CD4-positive, alpha-beta memory T cell (primary cell): ENCODE data around the gene MMP7. TPM values are rescaled to one million over a fixed set of nuclear protein-coding genes. Genes with fewer than 3 reads are reported as not detected.
A peak's percentile ranks its signal among the peaks of the same experiment; 100 is the strongest.

Source experiments
- CTCF ChIA-PET: fragments of 350-600 bp; sonication (Branson Sonifier 250); formaldehyde crosslinking; loops from one replicate; lab custom pipeline; 2021; ENCODE audit warnings: inconsistent platforms; ENCODE audit not compliant: partially characterized antibody; lab: Charles Lee
- POLR2A ChIA-PET: fragments of 350-600 bp; sonication (Branson Sonifier 250); formaldehyde crosslinking; loops from one replicate; lab custom pipeline; 2021; ENCODE audit not compliant: partially characterized antibody; lab: Charles Lee
- DNase-seq, 5 donors: peaks; one replicate each; pipeline versions ENCODE4 v3.0.0 to v3.0.0-alpha.2; 2020 to 2022; ENCODE audit warnings: mixed read lengths in 1 of 5
- H3K27ac ChIP-seq: one replicate; pipeline ENCODE4 v1.7.0; 2013; ENCODE audit warnings: low read depth, low read length
- H3K27me3 ChIP-seq: 2 replicates; pipeline ENCODE4 v1.7.0; 2013; ENCODE audit warnings: mild to moderate bottlenecking, low read length, moderate library complexity; ENCODE audit not compliant: insufficient read depth
- H3K36me3 ChIP-seq: 2 replicates; pipeline ENCODE4 v1.7.0; 2013; ENCODE audit warnings: mild to moderate bottlenecking, low read length, moderate library complexity; ENCODE audit not compliant: insufficient read depth
- H3K4me1 ChIP-seq: 2 replicates; pipeline ENCODE4 v1.7.0; 2013; ENCODE audit warnings: mild to moderate bottlenecking, low read length, moderate library complexity; ENCODE audit not compliant: insufficient read depth
- H3K4me3 ChIP-seq, 2 donors: one replicate each; pipeline ENCODE4 v1.7.0; 2013; ENCODE audit warnings: low read length in 2 of 2, mild to moderate bottlenecking in 1 of 2
- H3K9me3 ChIP-seq, 2 donors: one replicate each; pipeline ENCODE4 v1.7.0; 2013; ENCODE audit warnings: low read length in 2 of 2, control low read depth in 1 of 2; ENCODE audit not compliant: control insufficient read depth in 1 of 2
- H3K27ac Mint-ChIP-seq, 7 donors: one replicate each; pipeline ENCODE4 v1.8.0; 2020 to 2021; ENCODE audit warnings: mixed read lengths in 7 of 7, mild to moderate bottlenecking in 6 of 7, inconsistent platforms in 3 of 7, moderate library complexity in 3 of 7
- H3K27me3 Mint-ChIP-seq, 2 donors: one replicate each; pipeline ENCODE4 v1.8.0; 2020 to 2021; ENCODE audit warnings: mixed read lengths in 2 of 2
- H3K36me3 Mint-ChIP-seq, 2 donors: one replicate each; pipeline ENCODE4 v1.8.0; 2020 to 2021; ENCODE audit warnings: mixed read lengths in 2 of 2, inconsistent platforms in 1 of 2, mild to moderate bottlenecking in 1 of 2
- H3K4me1 Mint-ChIP-seq, 4 donors: one replicate each; pipeline ENCODE4 v1.8.0; 2020 to 2021; ENCODE audit warnings: mixed read lengths in 4 of 4, mild to moderate bottlenecking in 1 of 4
- H3K4me3 Mint-ChIP-seq, 8 donors: one replicate each; pipeline ENCODE4 v1.8.0; 2020 to 2021; ENCODE audit warnings: mixed read lengths in 8 of 8, mild to moderate bottlenecking in 7 of 8, moderate library complexity in 6 of 8, inconsistent platforms in 3 of 8
- H3K9me3 Mint-ChIP-seq, 8 donors: one replicate each; pipeline ENCODE4 v1.8.0; 2020 to 2021; ENCODE audit warnings: mixed read lengths in 8 of 8, mild to moderate bottlenecking in 5 of 8, inconsistent platforms in 3 of 8, moderate library complexity in 1 of 8
- intact Hi-C: fragments of 100-400 bp; cut with micrococcal nuclease; formaldehyde crosslinking; loops from one replicate; pipeline ENCODE4 v1.15.1; 2023
- polyA plus RNA-seq, 2 donors: library from polyadenylated mRNA; unstranded; fragments of 300-500 nt; fragmentation: Illumina TruSeq; gene quantifications; one replicate each; pipeline ENCODE4 v1.2.3, GENCODE V29; 2021
- total RNA-seq, 2 experiments: library from RNA; stranded (reverse); gene quantifications; one replicate each; pipeline ENCODE4 v1.2.3, GENCODE V29; 2021

The MMP7 gene
- total and polyA plus RNA-seq, 4 experiments from 2014 or later: not detected

DNA sequence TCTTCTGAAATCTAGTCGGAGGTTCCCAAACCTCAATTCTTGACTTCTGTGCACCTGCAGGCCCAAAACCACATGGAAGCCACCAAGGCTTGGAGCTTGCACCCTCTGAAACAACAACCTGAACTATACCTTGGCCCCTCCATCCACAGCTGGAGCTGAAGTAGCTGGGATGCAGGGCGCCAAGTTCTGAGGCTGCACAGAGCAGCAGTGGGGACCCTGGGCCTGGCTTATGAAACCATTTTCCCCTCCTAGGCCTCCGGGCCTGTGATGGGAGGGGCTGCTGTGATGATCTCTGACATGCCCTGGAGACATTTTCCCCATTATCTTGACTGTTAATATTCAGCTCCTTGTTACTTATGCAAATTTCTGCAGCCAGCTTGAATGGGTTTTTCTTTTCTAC lies 38.3 kb upstream of the MMP7 start:
- Histone ChIP-seq H3K36me3 (no peaks in the 10 kb centered on the region), H3K27ac (no peak overlapping the region), H3K4me3 (no peak overlapping the region), H3K9me3 (no peaks in the 10 kb centered on the region), H3K4me1 (no peaks in the 10 kb centered on the region), H3K27me3 (no peaks in the 10 kb centered on the region)
- no peak for DNase-seq
- intact Hi-C loops: no loop called here
- peaks cover 0 to 7% of the 10 kb centered on the region in 2 donors for H3K27me3 Mint-ChIP-seq
- H3K9me3 Mint-ChIP-seq: peaks cover 6 to 24% (median 17%) of the 10 kb centered on the region in 8 donors
- H3K27ac Mint-ChIP-seq: no peak overlapping the region
- CTCF ChIA-PET: no interaction called here
- no peak overlapping the region for H3K4me3 Mint-ChIP-seq
- H3K4me1 Mint-ChIP-seq: peaks cover 0 to 3% (median 1%) of the 10 kb centered on the region in 4 donors
- POLR2A ChIA-PET: no interaction called here
- peaks cover 4 to 7% of the 10 kb centered on the region in 2 donors for H3K36me3 Mint-ChIP-seq

DNA sequence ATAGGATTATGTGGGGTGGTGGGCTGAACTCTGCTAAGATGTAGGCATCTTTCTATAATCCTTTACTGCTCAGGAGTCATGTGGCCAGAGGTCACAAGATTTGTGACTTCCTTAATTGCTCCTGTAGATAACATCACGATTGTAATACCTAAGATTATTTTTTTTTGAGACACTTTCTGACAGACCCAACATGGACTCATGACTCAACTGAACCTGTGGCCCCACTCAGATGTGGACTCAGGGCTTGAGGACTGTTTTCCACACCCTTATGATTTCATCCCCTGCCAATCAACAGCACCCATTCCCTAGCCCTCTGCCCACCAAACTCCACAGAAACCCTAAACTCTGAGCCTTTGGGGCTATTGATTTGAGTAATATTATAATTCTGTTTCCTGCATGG lies 35.6 kb upstream of the MMP7 start:
- POLR2A ChIA-PET: no interaction called here
- H3K36me3 ChIP-seq: no peaks in the 10 kb centered on the region

GRCh38 chr11:102564110-102564509 lies 33.6 kb upstream of the MMP7 start:
- Histone ChIP-seq H3K4me3 (no peak overlapping the region), H3K36me3 (no peaks in the 10 kb centered on the region), H3K27ac (no peak overlapping the region), H3K4me1 (peaks cover 34% of the 10 kb centered on the region), H3K9me3 (no peaks in the 10 kb centered on the region), H3K27me3 (no peaks in the 10 kb centered on the region)
- H3K4me3 Mint-ChIP-seq: no peak overlapping the region
- intact Hi-C loops: no loop called here
- no peaks in the 10 kb centered on the region for H3K27me3 Mint-ChIP-seq
- H3K9me3 Mint-ChIP-seq: peaks cover 3 to 21% (median 12%) of the 10 kb centered on the region in 8 donors
- peaks cover 4 to 7% of the 10 kb centered on the region in 2 donors for H3K36me3 Mint-ChIP-seq
- DNase-seq: no peak
- CTCF ChIA-PET: no interaction called here
- H3K27ac Mint-ChIP-seq: no peak overlapping the region
- POLR2A ChIA-PET: interaction anchor here (0.8 kb wide), 1 partner anchor 8 kb away, joined by 4 read pairs; no protein-coding TSS in a partner anchor
- H3K4me1 Mint-ChIP-seq: peaks cover 28 to 46% (median 38%) of the 10 kb centered on the region in 4 donors

More for the DNA sequence above, 35.6 kb upstream of the MMP7 start:
- Histone ChIP-seq H3K27me3 (no peaks in the 10 kb centered on the region), H3K27ac (no peak overlapping the region), H3K4me3 (no peak overlapping the region), H3K4me1 (peaks cover 14% of the 10 kb centered on the region), H3K9me3 (no peaks in the 10 kb centered on the region)
- Mint-ChIP-seq H3K27ac (no peak overlapping the region), H3K9me3 (peaks cover 4 to 24% (median 17%) of the 10 kb centered on the region in 8 donors), H3K36me3 (peaks cover 4 to 7% of the 10 kb centered on the region in 2 donors), H3K4me1 (peaks cover 14 to 27% (median 19%) of the 10 kb centered on the region in 4 donors), H3K27me3 (peaks cover 0 to 5% of the 10 kb centered on the region in 2 donors), H3K4me3 (no peak overlapping the region)
- CTCF ChIA-PET: no interaction called here
- no peak for DNase-seq
- intact Hi-C loops: no loop called here

DNA sequence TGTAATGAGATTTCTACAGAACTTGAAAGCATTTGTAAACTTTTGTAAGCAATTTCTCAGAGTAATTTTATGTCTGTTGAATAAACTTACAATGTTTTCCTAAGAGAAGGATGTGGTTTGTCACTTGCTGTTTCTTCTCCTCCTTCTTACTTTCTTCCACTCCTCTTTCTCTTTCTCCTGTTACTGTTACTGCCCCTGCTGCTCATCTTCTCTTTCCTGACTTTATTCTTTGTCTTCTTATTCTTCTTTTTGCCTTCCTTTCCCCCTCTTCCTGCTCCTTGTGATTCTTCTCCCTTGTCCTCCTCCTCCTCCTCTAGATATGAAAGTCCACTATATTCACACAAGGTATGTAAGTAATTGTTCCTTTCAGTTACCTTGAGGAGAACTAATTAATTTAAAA lies 31.1 kb upstream of the MMP7 start:
- Histone ChIP-seq H3K4me1 (peaks cover 34% of the 10 kb centered on the region), H3K27ac (no peak overlapping the region), H3K36me3 (no peaks in the 10 kb centered on the region), H3K27me3 (no peaks in the 10 kb centered on the region), H3K4me3 (no peak overlapping the region), H3K9me3 (no peaks in the 10 kb centered on the region)
- peak overlapping the region in 6 of 7 donors; percentile 16 to 79 (median 28) for H3K27ac Mint-ChIP-seq
- peaks cover 0 to 2% of the 10 kb centered on the region in 2 donors for H3K36me3 Mint-ChIP-seq
- no peaks in the 10 kb centered on the region for H3K27me3 Mint-ChIP-seq
- peaks cover 29 to 48% (median 39%) of the 10 kb centered on the region in 4 donors for H3K4me1 Mint-ChIP-seq
- H3K9me3 Mint-ChIP-seq: peaks cover 0 to 8% (median 7%) of the 10 kb centered on the region in 8 donors
- no peak for DNase-seq
- ChIA-PET CTCF (interaction anchor here (0.9 kb wide), 1 partner anchor 51 kb away, joined by 3 read pairs; no protein-coding TSS in a partner anchor), POLR2A (interaction anchor here (1.4 kb wide), 1 partner anchor 15 kb away, joined by 4 read pairs; no protein-coding TSS in a partner anchor)
- H3K4me3 Mint-ChIP-seq: peak overlapping the region in 7 of 8 donors; percentile 1 to 87 (median 66)
- intact Hi-C loops: no loop called here

GRCh38 chr11:102560555-102561011 lies 30.0 kb upstream of the MMP7 start:
- POLR2A ChIA-PET: interaction anchor here (1.2 to 1.6 kb wide), 2 partner anchors 94 to 107 kb away, joined by 3 to 5 read pairs; partner anchors contain the start of gene TMEM123
- intact Hi-C loops: no loop called here
- no peaks in the 10 kb centered on the region for H3K36me3 Mint-ChIP-seq

GRCh38 chr11:102559839-102560238 lies 29.3 kb upstream of the MMP7 start:
- POLR2A ChIA-PET: interaction anchor here (1.0 to 1.6 kb wide), 4 partner anchors 11 to 107 kb away, joined by 3 to 5 read pairs (median 4); partner anchors contain the start of gene TMEM123
- CTCF ChIA-PET: interaction anchor here (0.7 to 1.4 kb wide), 3 partner anchors 46 to 191 kb away, joined by 3 to 7 read pairs (median 3); no protein-coding TSS in a partner anchor
- peak in 3 of 5 donors; percentile 13 to 41 (median 24) for DNase-seq

More at GRCh38 chr11:102560555-102561011, 30.0 kb upstream of the MMP7 start:
- CTCF ChIA-PET: interaction anchor here (0.7 to 1.4 kb wide), 2 partner anchors 53 to 192 kb away, joined by 3 to 7 read pairs; no protein-coding TSS in a partner anchor
- Mint-ChIP-seq H3K27ac (peak overlapping the region; percentile 72 to 97 (median 86)), H3K9me3 (no peaks in the 10 kb centered on the region), H3K27me3 (no peaks in the 10 kb centered on the region), H3K4me3 (peak overlapping the region; percentile 73 to 87 (median 80)), H3K4me1 (peaks cover 29 to 48% (median 39%) of the 10 kb centered on the region in 4 donors)
- Histone ChIP-seq H3K4me3 (no peak overlapping the region), H3K9me3 (no peaks in the 10 kb centered on the region), H3K4me1 (peaks cover 34% of the 10 kb centered on the region), H3K27me3 (no peaks in the 10 kb centered on the region), H3K36me3 (no peaks in the 10 kb centered on the region), H3K27ac (peak overlapping the region; percentile 11)
- DNase-seq: peak in 4 of 5 donors; percentile 21 to 34 (median 28)

GRCh38 chr11:102555091-102555490 lies 24.5 kb upstream of the MMP7 start:
- intact Hi-C loops: no loop called here
- CTCF ChIA-PET: interaction anchor here (0.6 to 2.1 kb wide), 4 partner anchors 11 to 309 kb away, joined by 3 to 10 read pairs (median 4); no protein-coding TSS in a partner anchor
- no peak overlapping the region for H3K4me3 Mint-ChIP-seq
- H3K4me1 Mint-ChIP-seq: peaks cover 9 to 12% (median 11%) of the 10 kb centered on the region in 4 donors
- no peaks in the 10 kb centered on the region for H3K9me3 ChIP-seq
- H3K36me3 Mint-ChIP-seq: no peaks in the 10 kb centered on the region
- no peaks in the 10 kb centered on the region for H3K36me3 ChIP-seq
- peaks cover 10% of the 10 kb centered on the region for H3K4me1 ChIP-seq
- no peak overlapping the region for H3K27ac ChIP-seq
- no peaks in the 10 kb centered on the region for H3K27me3 ChIP-seq
- no peak overlapping the region for H3K4me3 ChIP-seq
- peaks cover 0 to 4% of the 10 kb centered on the region in 2 donors for H3K27me3 Mint-ChIP-seq
- POLR2A ChIA-PET: interaction anchor here (1.5 kb wide), 1 partner anchor 9 kb away, joined by 4 read pairs; no protein-coding TSS in a partner anchor
- H3K27ac Mint-ChIP-seq: no peak overlapping the region
- H3K9me3 Mint-ChIP-seq: no peaks in the 10 kb centered on the region
- no peak for DNase-seq

More at GRCh38 chr11:102559839-102560238, 29.3 kb upstream of the MMP7 start:
- Histone ChIP-seq H3K36me3 (no peaks in the 10 kb centered on the region), H3K4me1 (peaks cover 34% of the 10 kb centered on the region), H3K27me3 (no peaks in the 10 kb centered on the region), H3K9me3 (no peaks in the 10 kb centered on the region), H3K4me3 (no peak overlapping the region), H3K27ac (no peak overlapping the region)
- H3K4me1 Mint-ChIP-seq: peaks cover 29 to 48% (median 39%) of the 10 kb centered on the region in 4 donors
- no peaks in the 10 kb centered on the region for H3K9me3 Mint-ChIP-seq
- no peaks in the 10 kb centered on the region for H3K36me3 Mint-ChIP-seq
- no peaks in the 10 kb centered on the region for H3K27me3 Mint-ChIP-seq
- H3K27ac Mint-ChIP-seq: peak overlapping the region; percentile 65 to 90 (median 75)
- intact Hi-C loops: no loop called here
- H3K4me3 Mint-ChIP-seq: peak overlapping the region in 6 of 8 donors; percentile 39 to 87 (median 68)
